ENCODE data around the gene HTT. TPM values are rescaled to one million over a fixed set of nuclear protein-coding genes. Genes with fewer than 3 reads are reported as not detected.
"Not testable (repeated sequence)": the region's sequence is repeated elsewhere in the genome, so short reads cannot be mapped to it uniquely, and the experiment has no call there.

The HTT gene
- total RNA-seq, 1 donor from 2014 or later: 21.8 TPM

DNA sequence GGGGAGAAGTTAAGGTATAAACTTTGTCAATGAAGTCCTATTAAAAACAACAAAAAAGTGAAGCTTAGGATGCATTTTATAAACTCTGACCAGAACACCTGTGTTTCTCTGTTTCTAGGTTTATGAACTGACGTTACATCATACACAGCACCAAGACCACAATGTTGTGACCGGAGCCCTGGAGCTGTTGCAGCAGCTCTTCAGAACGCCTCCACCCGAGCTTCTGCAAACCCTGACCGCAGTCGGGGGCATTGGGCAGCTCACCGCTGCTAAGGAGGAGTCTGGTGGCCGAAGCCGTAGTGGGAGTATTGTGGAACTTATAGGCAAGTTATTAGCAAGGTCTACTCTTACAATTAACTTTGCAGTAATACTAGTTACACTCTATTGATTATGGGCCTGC, 46.6 kb downstream of the HTT start:
- DNase-seq (ENCODE audit: low read depth, low spot score): no peak

DNA sequence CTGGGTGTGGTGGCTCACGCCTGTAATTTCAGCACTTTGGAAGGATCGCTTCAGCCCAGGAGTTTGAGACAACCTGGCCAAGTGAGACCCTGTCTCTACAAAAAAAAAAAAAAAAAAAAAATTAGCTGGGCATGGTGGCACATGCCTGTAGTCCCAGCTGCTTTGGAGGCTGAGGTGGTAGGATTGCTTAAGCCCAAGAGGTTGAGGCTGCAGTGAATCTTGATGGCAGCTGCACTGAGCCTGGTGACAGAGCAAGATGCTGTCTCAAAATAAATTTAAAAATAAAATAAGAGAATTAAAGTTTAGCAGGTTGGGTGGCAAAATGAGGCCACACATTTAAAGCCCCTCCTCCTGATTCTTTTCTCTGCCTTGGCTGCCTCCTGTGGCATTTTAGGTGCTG, 47.1 kb downstream of the HTT start:
- DNase-seq (ENCODE audit: low read depth, low spot score): no peak

DNA sequence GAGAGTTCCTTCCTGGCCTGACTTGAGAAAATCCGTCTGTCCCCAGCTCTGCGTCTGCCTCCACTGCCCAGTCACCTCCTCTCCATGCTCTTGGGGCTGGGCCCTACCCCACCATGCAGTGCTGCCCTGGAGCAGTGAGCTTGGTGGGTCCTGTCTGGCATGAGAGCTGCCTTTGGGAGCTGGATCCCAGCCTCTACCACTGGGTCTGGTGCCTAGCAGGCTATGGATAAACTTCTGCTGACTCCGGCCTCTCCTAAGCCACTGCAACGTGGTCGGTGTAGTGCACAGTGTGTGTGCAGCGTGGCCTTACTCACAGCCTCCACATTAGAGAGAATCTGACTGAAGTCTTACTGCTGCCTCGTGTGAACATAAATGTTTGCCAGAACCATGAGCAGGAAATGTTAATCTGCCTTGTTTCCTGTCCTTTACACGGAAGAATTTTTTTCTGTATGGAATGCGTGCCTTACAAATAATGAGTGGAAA, 47.6 kb downstream of the HTT start:
- peak; percentile 84 for DNase-seq (ENCODE audit: low read depth, low spot score)

DNA sequence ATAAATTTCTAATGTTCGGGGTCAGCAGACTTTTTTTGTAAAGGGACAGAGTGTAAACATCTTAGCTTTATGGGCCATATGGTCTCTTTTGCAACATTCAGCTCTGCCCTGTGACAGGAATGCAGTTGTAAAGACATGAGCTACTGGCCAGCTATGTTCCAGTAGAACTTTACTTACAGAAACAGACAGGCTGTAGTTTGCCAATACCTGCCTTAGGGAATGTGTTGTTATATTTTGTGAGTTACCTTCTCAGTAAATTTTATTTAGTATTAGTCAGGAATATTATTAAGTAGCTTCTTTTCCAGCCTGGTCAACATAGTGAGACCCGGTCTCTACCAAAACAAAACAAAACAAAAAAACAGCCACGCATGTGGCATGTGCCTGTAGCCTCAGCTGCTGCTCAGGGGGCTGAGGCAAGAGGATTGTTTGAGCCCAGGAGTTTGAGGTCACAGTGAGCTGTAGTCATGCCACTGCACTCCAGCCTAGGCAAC, 48.7 kb downstream of the HTT start:
- DNase-seq (ENCODE audit: low read depth, low spot score): no peak

DNA sequence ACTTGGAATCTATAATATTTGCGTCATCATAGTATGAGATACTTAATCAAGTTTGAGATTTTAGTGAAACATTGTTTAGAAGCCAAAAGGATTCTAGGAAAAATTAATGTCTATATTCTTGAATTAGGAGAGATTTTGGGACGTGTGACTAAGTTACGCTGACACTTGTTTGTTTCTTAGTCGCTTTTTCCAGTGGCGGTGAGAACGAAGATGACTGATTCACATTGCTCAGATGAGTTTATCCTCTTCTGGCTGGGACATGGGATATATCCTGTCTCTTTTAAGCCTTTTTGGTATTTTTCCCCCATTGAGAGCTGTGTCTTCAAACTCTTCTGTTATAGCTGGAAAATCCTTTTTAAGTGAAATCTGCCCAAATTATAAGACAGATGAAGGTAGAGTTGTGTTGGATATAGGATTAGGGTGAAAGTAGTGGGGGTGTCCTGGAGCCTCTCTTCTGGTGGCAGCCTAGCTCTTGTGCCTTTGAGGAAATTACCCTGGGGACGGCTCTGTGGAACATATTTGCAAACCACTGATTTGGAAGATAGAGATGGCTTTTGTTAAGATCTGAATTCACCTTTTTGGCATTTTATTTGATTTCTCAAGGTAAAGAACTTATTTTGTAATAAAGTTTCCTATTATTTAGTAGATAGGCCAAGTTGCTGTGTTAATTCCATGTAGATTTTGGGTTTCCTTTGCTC, 49.7 kb downstream of the HTT start:
- DNase-seq (ENCODE audit: low read depth, low spot score): no peak

DNA sequence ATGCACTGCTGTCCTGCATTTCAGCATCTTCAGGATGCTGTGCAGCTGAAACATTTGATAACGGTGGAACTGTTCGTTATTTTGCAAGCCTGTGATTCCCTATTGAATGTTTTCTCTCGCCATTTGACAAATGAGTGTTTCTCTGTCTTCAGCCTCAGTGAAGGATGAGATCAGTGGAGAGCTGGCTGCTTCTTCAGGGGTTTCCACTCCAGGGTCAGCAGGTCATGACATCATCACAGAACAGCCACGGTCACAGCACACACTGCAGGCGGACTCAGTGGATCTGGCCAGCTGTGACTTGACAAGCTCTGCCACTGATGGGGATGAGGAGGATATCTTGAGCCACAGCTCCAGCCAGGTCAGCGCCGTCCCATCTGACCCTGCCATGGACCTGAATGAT, 52.6 kb downstream of the HTT start:
- DNase-seq (ENCODE audit: low read depth, low spot score): no peak

DNA sequence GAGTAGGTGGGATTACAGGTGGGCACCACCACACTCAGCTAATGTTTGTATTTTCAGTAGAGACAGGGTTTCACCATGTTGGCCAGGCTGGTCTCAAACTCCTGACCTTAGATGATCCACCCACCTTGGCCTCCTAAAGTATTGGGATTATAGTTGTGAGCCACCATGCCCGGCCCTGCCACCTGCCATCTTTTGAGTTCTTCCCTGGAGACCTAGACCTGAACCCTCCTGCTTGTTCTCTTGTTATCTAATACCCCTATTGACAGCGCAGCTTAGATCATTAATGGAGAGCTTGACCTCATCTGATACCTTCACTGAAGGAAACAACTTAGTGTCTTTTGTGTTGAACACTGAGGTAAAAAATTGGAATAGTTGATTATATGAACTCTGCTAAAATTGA, 53.6 kb downstream of the HTT start:
- DNase-seq (ENCODE audit: low read depth, low spot score): no peak

DNA sequence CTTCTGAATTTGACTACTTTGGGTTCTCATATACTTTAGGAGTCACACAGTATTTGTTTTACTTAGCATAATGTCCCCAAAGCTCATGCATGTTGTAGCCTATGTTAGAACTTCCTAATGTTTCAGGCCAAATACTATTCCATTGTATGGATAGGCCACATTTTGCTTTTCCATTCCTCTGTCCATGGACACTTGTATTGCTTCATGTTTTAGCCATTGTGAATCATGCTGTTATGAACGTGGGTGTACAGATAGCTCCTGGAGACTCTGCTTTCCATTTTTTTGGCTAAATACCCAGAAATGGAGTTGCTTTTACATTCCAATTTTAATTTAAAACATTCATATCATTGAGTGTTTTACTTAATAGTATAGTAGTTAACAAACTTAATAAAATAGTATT, 54.5 kb downstream of the HTT start:
- no peak for DNase-seq (ENCODE audit: low read depth, low spot score)

DNA sequence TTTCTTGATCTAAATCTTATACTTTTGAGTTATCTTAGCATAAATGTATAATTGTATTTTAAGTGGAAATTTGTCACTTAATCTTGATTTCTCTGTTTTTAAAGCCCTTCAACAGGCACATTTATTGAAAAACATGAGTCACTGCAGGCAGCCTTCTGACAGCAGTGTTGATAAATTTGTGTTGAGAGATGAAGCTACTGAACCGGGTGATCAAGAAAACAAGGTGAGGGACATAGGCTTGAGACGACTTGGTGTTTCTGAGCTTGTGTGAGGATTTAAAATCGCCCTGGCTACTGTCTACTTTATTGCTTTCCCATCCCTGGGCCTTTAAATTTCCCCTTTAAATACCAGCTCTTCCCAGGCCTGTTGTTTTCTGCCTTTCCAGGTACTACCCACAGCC, 55.7 kb downstream of the HTT start:
- DNase-seq (ENCODE audit: low read depth, low spot score): no peak

DNA sequence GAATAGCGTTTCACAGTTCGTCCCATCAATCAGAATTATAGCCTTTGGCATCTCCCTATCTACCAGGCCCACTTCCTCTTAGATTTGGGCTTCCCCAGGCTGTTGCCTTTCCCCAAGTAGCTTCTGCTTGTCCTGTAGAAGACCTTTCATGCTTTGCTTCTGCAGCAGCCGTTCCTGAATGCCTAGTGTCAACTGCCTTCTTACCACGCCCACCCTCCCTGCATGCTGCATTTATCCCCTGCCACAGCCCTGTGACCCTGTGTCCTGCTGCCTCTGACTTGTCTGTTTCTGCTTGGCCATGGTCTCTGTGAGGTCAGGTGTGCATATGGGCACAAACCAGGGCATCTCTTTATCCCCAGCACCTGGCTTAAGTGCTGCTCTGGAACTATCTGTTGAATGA, 56.3 kb downstream of the HTT start:
- DNase-seq (ENCODE audit: low read depth, low spot score): no peak

DNA sequence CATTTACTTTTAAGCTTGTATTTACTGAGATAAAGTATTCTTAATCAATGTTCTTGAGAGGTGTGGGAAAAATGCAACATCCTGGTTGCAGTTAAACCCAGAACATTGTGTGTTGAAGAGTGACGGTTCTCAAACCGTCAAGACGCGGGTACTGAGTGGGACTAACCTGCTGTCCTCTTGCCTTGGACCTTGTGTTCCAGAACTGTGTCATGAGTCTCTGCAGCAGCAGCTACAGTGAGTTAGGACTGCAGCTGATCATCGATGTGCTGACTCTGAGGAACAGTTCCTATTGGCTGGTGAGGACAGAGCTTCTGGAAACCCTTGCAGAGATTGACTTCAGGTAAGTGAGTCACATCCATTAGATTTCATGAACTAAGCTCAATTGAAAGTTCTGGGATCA, 59.7 kb downstream of the HTT start:
- DNase-seq (ENCODE audit: low read depth, low spot score): no peak

DNA sequence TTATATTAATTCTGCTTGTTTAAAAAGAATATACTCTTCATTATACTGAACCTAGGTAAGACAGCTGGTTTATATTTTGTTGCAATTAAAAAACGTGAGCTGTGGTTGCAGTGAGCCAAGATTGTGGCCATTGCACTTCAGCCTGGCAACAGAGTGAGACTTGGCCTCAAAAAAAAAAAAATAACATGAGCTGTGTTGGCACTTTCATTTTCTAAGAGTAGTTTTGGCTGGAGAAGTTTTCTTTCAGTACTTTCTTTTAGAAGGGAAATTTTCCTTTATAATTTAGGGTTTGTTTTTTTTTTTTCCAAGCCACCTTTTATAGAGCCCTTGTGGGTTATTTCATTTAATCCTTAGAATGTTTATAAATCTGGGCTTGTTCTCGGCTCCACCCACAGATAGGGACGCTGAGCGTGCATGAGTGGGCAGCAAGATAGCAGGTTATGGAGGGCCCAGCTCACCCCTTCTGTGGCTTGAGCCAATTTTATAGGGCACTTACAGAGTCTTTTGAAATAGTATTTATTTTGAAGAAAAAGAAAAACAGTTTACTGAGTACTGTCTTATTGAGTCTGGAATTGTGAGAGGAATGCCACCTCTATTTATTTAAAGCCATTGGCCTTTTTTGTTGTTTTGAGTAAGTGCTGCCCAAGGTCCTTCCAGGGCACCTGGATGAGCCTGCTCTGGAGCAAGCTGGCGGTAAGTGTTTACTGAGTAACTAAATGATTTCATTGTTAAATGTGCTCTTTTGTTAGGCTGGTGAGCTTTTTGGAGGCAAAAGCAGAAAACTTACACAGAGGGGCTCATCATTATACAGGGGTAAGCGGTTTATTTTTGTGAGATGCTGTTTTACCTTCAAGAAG, 60.9 kb downstream of the HTT start:
- DNase-seq (ENCODE audit: low read depth, low spot score): no peak

DNA sequence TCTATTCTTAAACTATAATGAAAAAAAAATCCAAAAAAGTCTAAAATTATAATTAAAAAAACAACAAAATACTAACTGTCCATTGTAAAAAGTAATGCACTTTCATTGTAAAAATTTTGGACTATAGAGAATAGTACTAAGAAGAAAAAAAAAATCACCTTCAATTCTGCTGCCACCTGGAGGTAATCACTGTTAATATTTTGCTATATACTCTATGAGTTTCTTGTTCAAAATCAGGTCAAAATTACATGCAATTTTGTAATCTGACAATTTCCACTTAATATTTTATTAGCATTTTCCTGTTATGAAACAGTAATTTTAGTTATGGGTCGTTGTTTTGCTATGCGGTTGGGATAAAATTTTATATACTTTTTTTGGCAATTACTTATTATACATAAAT, 62.0 kb downstream of the HTT start:
- DNase-seq (ENCODE audit: low read depth, low spot score): no peak

DNA sequence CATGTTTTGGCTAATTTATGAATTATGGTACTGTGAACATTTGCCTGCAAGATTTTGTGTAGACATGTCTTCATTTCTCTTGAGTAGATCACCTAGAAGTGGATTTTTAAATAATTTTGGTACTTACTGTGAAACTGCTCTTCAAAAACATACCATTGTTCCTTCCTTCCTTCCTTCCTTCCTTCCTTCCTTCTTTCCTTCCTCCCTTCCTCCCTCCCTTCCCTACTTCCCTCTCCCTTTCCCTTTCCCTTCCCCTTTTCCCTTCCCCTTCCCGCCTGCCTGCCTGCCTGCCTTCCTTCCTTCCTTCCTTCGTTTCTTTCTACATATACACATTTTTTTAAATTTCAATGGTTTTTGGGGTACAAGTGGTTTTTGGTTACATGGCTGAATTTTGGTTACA, 63.4 kb downstream of the HTT start:
- DNase-seq (ENCODE audit: low read depth, low spot score): no peak

DNA sequence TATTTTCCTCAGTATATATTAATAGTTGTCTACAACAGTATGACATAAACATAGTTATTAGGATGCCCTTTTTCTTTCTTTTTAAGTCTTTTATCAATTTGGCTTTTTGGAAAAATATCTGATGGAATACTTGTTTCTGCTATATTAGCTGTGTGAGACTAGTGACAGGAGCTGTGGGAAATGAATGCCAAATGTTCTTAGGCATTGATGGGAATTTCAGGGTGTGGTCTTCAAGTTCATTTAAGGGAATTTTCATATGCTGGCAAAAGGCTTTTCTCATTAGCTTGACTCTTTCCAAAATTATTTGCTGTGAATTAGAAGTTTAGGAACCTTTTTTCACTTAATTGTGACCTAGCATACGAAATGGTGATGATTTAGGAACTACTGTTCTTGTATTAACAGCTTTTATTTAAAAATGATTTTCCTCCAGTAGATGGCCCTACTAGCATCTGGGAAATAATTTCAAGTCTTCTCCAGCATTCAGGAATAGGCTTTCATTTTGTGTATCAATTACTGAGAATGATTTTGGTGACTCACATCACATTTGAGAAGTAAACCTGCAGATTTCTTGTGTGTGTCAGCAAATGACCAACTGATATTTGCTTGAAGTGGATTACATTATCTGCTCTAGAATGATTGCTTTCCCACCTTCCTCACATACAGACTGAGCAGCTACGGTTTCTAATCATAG, 70.9 kb downstream of the HTT start:
- DNase-seq (ENCODE audit: low read depth, low spot score): no peak

DNA sequence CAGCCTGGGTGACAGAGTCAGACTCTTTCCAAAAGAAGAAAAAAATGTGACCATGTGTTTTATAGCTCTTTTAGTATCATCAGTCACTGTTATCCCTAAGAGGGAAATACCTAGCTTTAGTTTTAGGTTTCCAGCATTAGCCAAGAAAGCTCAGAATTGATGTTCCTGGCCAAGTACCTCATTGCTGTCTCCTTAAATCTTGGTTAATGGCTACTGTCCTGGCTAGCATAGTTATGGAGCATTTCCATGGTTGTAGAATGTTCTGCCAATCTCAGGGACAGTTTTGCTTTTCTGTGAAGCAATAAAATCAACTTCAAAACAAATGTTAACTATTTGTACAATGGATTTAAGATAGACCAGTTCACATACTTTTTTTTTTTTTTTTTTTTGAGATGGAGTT, 74.4 kb downstream of the HTT start:
- no peak for DNase-seq (ENCODE audit: low read depth, low spot score)

DNA sequence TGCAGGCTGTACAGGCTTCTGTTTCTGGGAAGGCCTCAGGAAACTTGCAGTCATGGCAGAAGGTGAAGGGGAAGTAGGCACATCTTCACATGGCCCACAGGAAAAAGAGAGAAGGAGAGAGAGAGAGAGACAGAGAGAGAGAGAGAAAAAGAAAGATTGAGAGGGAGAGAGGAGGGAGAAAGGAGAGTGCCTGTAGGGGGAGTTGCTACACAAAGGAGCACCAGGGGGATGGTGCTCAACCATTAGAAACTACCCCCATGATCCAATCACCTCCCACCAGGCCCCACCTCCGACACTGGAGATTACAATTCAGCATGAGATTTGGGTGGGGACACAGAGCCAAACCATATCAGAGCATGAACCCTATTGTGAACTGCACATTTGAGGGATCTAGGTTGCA, 76.8 kb downstream of the HTT start:
- not testable (repeated sequence) for DNase-seq (ENCODE audit: low read depth, low spot score)

DNA sequence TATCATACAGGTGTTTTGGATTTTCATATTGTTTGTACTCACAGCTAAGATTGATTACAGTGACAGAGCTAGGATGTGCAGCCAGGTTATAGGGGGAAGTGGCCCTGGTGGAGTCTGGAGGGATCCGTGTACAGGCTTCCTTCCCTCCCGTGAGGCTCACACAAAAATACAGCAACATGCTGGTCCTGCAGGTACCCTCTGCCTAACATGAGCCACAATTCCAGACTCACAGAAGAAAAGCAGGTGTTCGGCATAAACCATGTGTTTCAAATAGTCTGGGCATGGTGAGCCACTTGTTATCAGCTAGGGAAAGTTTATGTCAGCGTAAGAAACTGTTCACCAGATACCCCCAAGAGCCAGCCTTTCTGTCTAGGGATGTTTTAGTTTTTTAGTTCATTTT, 82.9 kb downstream of the HTT start:
- no peak for DNase-seq (ENCODE audit: low read depth, low spot score)

DNA sequence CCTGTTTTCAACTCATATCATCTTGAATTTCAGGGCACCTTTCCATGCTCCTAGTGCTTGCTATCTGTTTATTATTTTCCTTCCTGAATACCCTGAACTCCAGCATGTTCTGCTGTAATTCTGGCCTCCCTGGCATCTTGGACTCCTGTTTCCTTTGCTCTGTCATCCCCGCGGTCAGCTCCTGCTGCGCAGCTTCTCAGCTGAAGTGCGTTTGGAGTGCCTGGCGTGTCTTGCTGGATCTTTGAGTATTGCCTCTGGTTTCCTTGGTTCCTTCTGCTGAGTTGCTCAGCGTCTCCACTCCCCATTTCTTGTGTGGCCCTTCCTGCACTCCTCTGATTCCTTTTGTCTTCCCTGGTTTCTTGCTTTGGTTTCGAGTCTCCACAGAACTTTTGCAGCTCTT, 84.4 kb downstream of the HTT start:
- no peak for DNase-seq (ENCODE audit: low read depth, low spot score)

DNA sequence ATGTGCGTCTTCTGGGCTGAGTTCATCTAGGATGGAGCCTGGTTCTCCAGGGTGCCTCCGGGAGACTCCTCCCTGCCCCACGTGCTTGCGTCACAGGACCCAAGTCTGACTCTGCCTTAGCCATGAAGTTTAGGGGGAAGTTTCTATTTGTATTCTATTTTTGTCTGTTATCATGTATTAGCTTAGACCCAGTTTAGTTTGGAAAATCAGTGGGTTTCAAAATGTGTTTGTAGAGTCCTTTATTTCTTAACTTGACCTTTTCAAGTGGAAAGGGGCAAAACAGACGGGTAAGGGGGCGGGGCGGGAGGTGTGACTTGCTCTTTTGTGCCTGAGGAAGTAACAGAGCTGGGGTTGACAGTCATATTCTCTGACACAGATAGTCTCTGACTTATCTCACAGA, 86.0 kb downstream of the HTT start:
- no peak for DNase-seq (ENCODE audit: low read depth, low spot score)

DNA sequence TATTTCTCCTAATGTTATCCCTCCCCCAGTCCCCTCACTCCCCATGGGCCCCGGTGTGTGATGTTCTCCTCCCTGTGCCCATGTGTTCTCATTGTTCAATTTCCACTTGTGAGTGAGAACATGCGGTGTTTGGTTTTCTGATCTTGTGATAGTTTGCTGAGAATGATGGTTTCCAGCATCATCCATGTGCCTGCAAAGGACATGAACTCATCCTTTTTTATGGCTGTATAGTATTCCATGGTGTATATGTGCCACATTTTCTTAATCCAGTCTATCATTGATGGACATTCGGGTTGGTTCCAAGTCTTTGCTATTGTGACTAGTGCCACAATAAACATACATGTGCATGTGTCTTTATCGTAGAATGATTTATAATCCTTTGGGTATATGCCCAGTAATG, 86.6 kb downstream of the HTT start:
- DNase-seq (ENCODE audit: low read depth, low spot score): not testable (repeated sequence)

DNA sequence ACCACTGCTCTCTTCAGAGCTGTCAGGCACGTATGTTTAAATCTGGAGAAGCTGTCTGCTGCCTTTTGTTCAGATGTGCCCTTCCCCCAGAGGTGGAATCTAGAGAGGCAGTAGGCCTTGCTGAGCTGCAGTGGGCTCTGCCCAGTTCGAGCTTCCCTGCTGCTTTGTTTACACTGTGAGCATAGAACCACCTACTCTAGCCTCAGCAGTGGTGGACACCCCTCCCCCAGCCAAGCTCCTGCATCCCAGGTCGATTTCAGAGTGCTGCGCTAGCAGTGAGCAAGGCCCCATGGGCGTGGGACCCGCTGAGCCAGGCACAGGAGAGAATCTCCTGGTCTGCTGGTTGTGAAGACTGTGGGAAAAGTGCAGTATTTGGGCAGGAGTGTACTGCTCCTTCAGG, 92.0 kb downstream of the HTT start:
- DNase-seq (ENCODE audit: low read depth, low spot score): not testable (repeated sequence)
